NCI-H2171 (cell line): ENCODE data around the gene NEK4.
"Not testable (repeated sequence)": the region's sequence is repeated elsewhere in the genome, so short reads cannot be mapped to it uniquely, and the experiment has no call there.

ENCODE experiments used
- DNase-seq: peaks from one replicate; lab custom pipeline; 2025; lab: John Stamatoyannopoulos, UW

Gene NEK4

GRCh38 chr3:52777959-52778805 lies 7.4 kb upstream of the NEK4 start:
- DNase-seq = no peak

DNA sequence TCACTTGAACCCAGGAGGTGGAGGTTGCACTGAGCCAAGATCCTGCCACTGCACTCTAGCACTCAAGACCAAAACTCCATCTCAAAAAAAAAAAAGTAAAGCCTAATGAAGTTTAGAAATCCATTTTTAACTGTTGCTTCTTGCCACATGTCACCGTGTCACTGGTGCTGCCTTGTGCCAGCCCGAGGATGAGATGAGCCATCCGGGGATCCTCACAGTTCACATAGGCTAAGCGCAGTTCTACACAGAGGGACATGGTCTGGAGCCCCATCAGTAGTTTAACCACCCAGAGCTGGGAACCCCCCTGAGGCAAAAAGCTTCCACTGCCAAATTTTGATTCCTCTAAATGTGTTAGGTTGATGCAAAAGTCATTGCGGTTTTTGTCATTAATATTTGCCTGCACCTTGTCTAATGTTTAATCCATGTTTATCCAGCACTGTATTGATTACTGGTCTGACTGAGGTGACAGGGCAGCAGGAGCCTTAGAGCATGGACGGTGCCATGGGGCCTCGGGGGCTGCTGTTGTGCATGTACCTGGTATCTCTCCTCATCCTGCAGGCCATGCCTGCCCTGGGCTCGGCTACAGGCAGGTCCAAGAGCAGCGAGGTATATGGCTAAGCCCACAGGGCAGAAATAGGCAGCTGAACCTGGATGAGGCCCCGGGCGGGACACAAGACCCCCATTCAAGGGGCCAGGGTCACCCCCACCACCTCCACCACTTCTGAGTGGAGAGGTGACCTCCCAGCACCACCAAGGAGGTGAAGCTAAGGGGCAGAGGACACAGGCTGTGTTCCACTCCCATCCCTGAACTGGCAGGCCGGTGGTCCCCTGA lies 6.6 kb upstream of the NEK4 start, which contains the start of gene ITIH1:
Gene ITIH1, plus strand, starts transcription at position 473 of the 832 bp plus-strand sequence. Its CDS starts 17 bp downstream, at position 490.
- DNase-seq = no peak

GRCh38 chr3:52776486-52776885 lies 5.7 kb upstream of the NEK4 start:
- DNase-seq = not testable (repeated sequence)

GRCh38 chr3:52775877-52776276 lies 5.1 kb upstream of the NEK4 start:
- no peak for DNase-seq

- no peak for DNase-seq
Measured at GRCh38 chr3:52774901-52775864, 4.4 kb upstream of the NEK4 start.

DNA sequence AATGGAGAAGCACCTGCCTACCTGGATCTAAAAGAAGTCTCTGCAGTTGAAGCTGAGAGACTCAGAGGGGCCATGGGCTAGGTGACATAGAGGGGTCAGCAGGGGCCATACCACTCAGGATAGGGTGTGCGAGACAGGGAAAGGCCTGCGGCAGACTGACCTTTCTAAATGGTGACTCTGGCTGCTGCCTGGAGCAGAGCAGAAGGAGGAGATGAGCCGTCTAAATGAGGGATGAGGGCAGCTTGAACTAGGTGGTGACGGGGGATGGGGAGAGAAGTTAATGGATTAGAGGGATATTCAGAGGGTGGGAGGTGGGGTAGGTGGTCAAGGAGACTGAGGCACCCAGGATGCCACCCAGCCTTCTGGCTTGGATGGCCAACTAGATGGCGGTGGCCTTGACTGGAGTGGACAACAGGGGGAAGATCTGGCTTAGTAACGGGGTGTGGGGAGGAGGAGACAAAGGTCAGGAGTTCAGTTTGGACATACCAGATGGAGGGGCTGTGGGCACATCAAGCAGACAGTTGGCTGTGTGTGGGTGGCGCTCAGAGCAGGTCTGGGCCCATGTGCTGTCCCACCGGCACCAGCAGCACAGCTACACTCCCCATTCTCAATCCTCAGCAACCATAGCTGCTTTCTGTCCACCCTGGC lies 3.5 kb upstream of the NEK4 start:
- no peak for DNase-seq

GRCh38 chr3:52773361-52774065 lies 2.8 kb upstream of the NEK4 start:
- DNase-seq = no peak

DNA sequence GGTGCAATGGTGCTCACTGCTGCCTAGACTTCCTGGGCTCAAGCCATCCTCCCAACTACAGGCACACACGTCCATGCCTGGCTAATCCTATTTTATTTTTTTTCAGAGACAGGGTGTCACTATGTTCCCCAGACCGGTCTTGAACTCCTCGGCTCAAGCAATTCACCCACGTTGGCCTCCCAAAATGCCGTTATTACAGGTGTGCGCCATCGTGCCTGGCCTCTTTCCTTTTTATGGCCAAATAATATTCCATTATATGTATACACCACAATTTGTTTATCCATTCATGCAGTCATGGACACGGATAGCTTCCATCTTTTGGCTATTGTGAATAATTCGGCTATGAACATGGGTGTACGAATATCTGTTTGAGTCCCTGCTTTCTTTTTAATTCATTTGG lies 962 bp upstream of the NEK4 start:
- DNase-seq = no peak

- no peak for DNase-seq
Measured at GRCh38 chr3:52771334-52771681, 568 bp upstream of the NEK4 start.

- DNase-seq = no peak
Measured at GRCh38 chr3:52769786-52770455, 819 bp downstream of the NEK4 start.

DNA sequence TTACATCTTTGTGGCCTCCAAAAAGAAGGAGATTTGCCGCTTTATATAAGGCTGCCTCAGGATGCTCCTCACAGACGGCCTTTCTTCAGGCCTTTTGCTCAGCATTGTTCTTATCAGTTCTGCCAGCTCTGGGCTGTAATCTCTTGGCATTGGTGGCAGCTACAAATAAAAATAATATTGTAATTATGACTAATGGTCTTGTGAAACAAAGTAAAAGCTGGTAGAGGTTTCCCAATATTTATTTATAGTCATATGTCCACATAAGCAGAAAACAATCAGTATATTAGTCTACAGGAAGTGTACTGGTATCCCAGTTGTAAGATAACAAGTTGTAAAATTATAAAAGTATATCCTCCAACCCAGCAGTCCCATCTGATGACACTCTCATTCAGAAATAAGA lies 7.3 kb downstream of the NEK4 start:
- DNase-seq = no peak

- DNase-seq = no peak
Measured at GRCh38 chr3:52756141-52756540, 14.6 kb downstream of the NEK4 start.

GRCh38 chr3:52754373-52754772 lies 16.4 kb downstream of the NEK4 start:
- DNase-seq = no peak

DNA sequence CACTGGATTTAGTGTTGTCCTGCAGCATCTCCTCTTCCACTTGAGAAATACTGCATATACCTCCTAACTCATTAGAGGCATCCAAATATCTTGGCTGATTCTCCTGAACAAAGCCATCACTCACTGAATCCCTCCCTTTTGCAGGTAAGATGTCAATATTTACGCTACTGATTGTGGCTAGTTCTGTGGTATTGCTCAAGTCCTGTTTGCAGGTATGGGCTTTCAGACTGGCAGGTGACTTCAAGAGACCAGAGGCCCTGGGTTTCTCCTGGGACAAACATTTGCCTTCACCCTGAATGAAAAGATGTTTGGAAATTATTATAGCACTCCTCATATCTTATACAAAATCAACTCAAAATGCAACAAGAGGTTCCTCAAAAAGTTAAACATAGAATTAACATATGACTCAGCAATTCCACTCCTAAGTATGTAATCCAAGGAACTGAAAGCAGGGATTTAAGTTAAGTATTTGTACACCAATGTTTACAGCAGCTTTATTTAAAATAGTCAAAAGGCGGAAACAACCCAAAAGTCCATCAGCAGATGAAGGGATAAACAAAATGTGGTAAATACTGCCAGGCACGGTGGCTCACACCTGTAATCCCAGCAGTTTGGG lies 18.6 kb downstream of the NEK4 start:
- no peak for DNase-seq

DNA sequence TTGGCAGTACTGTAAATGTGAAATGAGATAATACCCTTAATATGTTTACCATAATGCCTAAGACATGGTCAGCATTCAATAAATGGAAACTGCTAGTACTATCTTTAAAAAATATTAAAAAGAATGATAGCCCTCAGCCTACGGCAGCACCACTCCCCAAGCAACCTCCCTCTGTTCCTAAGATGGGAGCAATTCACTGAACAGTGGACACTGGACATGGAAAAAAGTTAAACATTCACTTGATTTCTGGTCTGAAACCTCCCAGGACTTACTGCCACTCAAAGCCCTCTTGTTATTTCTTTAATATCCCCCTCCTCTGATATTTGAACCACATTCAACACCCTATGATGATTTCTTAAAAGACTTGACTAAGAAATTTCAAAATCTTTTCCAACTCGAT lies 27.0 kb downstream of the NEK4 start:
- no peak for DNase-seq

- no peak for DNase-seq
Measured at GRCh38 chr3:52743152-52743551, 27.6 kb downstream of the NEK4 start.

- no peak for DNase-seq
Measured at GRCh38 chr3:52742418-52743041, 28.2 kb downstream of the NEK4 start.

GRCh38 chr3:52739730-52740129 lies 31.0 kb downstream of the NEK4 start:
- DNase-seq = no peak

DNA sequence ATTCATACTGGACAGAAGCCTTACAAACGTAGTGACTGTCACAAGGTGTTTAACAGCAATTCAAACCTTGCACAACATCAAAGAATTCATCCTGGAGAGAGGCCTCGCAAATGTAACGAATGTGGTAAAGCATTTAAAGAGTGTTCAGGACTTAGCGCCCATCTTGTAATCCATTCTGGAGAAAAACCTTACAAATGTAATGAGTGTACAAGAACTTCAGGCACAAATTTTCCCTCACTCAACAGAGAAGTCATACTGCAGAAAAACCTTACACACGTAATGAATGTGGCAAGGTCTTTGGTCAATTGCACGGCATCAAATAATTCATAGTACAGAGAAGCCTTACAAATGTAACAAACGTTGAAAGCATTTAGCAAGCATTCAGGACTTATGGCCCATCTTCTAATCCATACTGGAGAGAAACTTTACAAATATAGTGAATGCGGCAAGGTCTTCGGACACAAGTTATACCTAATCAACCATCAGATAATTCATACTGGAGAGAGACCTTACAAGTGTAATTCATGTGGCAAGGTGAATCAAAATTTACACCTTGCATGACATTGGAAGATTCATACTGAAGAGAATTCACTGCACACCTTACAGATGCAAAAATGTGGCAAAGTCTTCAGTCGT lies 37.4 kb downstream of the NEK4 start:
- DNase-seq = no peak
